Smooth muscle cell (in vitro differentiated cells): ENCODE measurements around the gene MRPL58. TPM values are rescaled to one million over a fixed set of nuclear protein-coding genes. Genes with fewer than 3 reads are reported as not detected.
"Not testable (repeated sequence)": the region's sequence is repeated elsewhere in the genome, so short reads cannot be mapped to it uniquely, and the experiment has no call there.

Source experiments
- DNase-seq: peaks from one replicate; lab custom pipeline; 2025; ENCODE audit not compliant: unreplicated experiment; lab: John Stamatoyannopoulos, UW
- H2AFZ ChIP-seq: fragments of 200-600 bp; sonication (generic); 2 replicates; pipeline ENCODE4 v1.6.0; 2016; ENCODE audit warnings: antibody characterized with exemption, low read depth, mild to moderate bottlenecking
- H3F3A ChIP-seq: fragments of 200-600 bp; sonication (generic); 2 replicates; pipeline ENCODE4 v1.6.0; 2017; ENCODE audit warnings: antibody characterized with exemption, low read depth
- H3K27ac ChIP-seq: fragments of 200-600 bp; sonication (generic); 2 replicates; pipeline ENCODE4 v1.5.1; 2016; ENCODE audit warnings: low read depth, mild to moderate bottlenecking
- H3K27me3 ChIP-seq: fragments of 200-600 bp; sonication (generic); 2 replicates; pipeline ENCODE4 v1.6.1; 2016; ENCODE audit warnings: low read depth, mild to moderate bottlenecking
- H3K36me3 ChIP-seq: fragments of 200-600 bp; sonication (generic); 2 replicates; pipeline ENCODE4 v1.5.1; 2016; ENCODE audit warnings: low read depth
- H3K4me1 ChIP-seq: fragments of 200-600 bp; sonication (generic); 2 replicates; pipeline ENCODE4 v1.5.1; 2016; ENCODE audit warnings: low read depth
- H3K4me2 ChIP-seq: fragments of 200-600 bp; sonication (generic); 2 replicates; pipeline ENCODE4 v1.6.0; 2016; ENCODE audit warnings: mild to moderate bottlenecking
- H3K4me3 ChIP-seq: fragments of 200-600 bp; sonication (generic); 2 replicates; pipeline ENCODE4 v1.5.1; 2016; ENCODE audit warnings: mild to moderate bottlenecking
- H3K79me2 ChIP-seq: fragments of 200-600 bp; sonication (generic); 2 replicates; pipeline ENCODE4 v1.6.0; 2016; ENCODE audit warnings: low read depth, mild to moderate bottlenecking
- H3K9ac ChIP-seq: fragments of 200-600 bp; sonication (generic); 2 replicates; pipeline ENCODE4 v1.6.0; 2016; ENCODE audit warnings: low read depth
- H3K9me3 ChIP-seq: fragments of 200-600 bp; sonication (generic); replicated peaks from 2 replicates; pipeline ENCODE4 v1.5.1; 2016; ENCODE audit warnings: low read depth
- H4K20me1 ChIP-seq: fragments of 200-600 bp; sonication (generic); 2 replicates; pipeline ENCODE4 v1.6.0; 2016; ENCODE audit warnings: low read depth
- WGBS: methylation state at CpG from one replicate; pipeline ENCODE4 v1.1.7; 2016; ENCODE audit warnings: low lambda C conversion rate; 5-methylcytosine and 5-hydroxymethylcytosine counted together
- polyA plus RNA-seq: library from polyadenylated mRNA; unstranded; fragments of >200 nt; fragmentation: Nextera tagmentation; extraction: Ambion mirVana; gene quantifications from 2 replicates; pipeline ENCODE4 v1.2.1, GENCODE V29; 2016
- total RNA-seq: library from RNA; depleted of rRNA; stranded (reverse); fragments of >200 nt; gene quantifications from 2 replicates; pipeline ENCODE4 v1.2.3, GENCODE V29; 2014
- TF ChIP-seq, protein P1 (sequence below): fragments of 200-600 bp; sonication (generic); IDR thresholded peaks from 2 replicates; pipeline ENCODE4 v1.5.1; 2017; ENCODE audit warnings: borderline replicate concordance, mild to moderate bottlenecking, antibody characterized with exemption; ENCODE audit not compliant: insufficient read depth, poor library complexity, severe bottlenecking

MRPL58 gene
- total and polyA plus RNA-seq, 2 experiments from 2014 or later = 36.2 to 75.6 TPM

DNA sequence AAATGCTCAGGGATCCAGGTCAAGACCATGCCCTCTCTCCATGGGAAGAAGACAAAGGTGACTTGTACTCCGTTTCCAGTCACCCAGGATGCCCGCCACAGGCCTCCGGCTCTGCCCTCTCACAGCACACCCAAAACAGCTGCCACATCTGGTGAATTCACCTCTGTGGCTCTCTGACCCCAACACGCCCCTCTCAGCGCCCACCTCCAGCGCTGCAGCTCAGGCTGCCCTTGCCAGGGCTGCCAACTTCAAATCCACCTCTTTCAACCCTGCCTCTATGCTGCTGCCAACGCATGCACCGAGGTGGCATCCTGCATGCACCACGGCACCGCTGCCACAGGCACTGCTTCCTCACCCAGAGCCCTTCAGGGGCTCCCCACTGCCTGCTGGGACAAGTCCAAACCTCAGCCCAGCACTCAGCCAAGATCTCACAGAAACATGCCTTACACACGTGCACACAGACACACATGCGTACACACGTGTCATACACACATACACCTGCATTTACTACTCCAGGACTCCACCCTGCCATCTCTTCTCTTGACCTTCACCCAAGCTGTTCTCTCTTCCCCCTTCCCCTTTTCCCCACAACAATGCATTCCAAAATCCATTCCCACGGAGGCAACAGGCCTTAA lies 47.4 kb upstream of the MRPL58 start:
- Histone ChIP-seq H4K20me1 (no peaks in the 10 kb centered on the region), H3K36me3 (no peaks in the 10 kb centered on the region), H3K4me3 (no peak overlapping the region), H3K4me2 (no peak overlapping the region), H3F3A (no peaks in the 10 kb centered on the region), H3K4me1 (no peaks in the 10 kb centered on the region), H3K27me3 (no peaks in the 10 kb centered on the region), H2AFZ (no peak overlapping the region), H3K79me2 (no peaks in the 10 kb centered on the region), H3K9me3 (no peaks in the 10 kb centered on the region), H3K27ac (no peak overlapping the region), H3K9ac (no peak overlapping the region)
- TF ChIP-seq, protein P1, sequence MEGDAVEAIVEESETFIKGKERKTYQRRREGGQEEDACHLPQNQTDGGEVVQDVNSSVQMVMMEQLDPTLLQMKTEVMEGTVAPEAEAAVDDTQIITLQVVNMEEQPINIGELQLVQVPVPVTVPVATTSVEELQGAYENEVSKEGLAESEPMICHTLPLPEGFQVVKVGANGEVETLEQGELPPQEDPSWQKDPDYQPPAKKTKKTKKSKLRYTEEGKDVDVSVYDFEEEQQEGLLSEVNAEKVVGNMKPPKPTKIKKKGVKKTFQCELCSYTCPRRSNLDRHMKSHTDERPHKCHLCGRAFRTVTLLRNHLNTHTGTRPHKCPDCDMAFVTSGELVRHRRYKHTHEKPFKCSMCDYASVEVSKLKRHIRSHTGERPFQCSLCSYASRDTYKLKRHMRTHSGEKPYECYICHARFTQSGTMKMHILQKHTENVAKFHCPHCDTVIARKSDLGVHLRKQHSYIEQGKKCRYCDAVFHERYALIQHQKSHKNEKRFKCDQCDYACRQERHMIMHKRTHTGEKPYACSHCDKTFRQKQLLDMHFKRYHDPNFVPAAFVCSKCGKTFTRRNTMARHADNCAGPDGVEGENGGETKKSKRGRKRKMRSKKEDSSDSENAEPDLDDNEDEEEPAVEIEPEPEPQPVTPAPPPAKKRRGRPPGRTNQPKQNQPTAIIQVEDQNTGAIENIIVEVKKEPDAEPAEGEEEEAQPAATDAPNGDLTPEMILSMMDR = no peak
- no peak for DNase-seq
- WGBS = 84% methylated on average over 14 of the region's 14 CpGs

DNA sequence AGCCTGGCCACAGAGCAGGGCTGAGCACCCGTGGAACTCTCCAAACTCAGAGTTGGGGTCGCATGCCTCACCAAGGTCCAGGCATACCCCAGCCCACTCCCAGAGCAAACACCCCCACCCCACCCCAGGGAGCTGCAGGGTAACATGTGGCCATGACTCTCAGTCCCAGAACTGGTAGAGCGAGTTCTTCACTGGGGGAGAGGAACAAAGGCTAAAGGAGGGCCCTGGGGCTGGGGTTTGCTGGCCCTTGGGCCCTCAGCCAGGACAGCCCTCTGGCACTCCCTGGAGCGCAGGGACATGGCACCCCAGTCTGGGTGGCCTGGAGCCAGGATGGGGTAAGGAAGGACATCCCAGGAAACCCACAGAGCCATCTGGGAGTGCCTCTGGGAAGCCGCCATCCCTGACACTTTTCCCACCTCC lies 44.1 kb upstream of the MRPL58 start:
- no peak overlapping the region for H3K4me3 ChIP-seq
- WGBS = 78% methylated on average over 5 of the region's 5 CpGs
- H3K9ac ChIP-seq = no peak overlapping the region
- peaks cover 23% of the 10 kb centered on the region for H3K27me3 ChIP-seq
- no peaks in the 10 kb centered on the region for H3F3A ChIP-seq
- DNase-seq = no peak
- no peaks in the 10 kb centered on the region for H3K79me2 ChIP-seq
- no peaks in the 10 kb centered on the region for H3K9me3 ChIP-seq
- H3K4me1 ChIP-seq = no peaks in the 10 kb centered on the region
- no peaks in the 10 kb centered on the region for H4K20me1 ChIP-seq
- no peak overlapping the region for H2AFZ ChIP-seq
- H3K4me2 ChIP-seq = no peak overlapping the region
- TF ChIP-seq, protein P1 = no peak
- no peaks in the 10 kb centered on the region for H3K36me3 ChIP-seq
- H3K27ac ChIP-seq = no peak overlapping the region

DNA sequence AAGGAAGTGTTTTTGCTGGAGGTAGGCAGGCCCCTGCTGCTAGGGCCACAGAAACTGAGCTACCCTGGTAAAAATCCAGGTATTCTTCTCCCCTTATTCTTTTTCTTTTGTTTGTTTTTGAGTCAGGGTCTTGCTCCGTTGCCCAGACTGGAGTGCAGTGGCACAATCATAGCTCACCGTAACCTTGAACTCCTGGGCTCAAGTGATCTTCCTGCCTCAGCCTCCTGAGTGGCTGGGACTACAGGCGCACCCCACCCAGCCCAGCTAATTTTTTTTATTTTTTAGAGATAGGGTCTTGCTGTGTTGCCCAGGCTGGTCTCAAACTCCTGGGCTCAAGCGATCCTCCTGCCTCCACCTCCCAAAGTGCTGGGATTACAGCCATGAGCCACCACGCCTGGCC lies 43.0 kb upstream of the MRPL58 start:
- H3K4me3 ChIP-seq = not testable (repeated sequence)

DNA sequence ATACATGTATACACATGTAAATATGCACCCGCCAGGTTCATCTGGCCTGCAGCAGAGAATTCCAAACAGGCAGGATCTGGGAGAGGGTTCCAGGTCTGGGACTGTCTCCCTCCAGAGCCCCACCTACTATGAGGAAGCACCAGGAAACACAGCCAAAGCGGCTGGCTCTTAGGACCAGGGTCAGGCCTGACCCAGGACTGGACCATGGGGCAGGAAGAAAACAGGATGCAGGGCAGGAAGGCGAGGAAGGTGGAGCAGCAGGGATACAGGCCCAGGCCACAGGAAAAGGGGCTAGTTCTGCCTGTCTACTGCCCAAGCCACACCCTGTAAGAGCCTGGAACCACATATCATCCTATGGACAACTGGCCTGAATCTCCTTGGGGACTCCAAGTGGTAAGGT lies 42.1 kb upstream of the MRPL58 start:
- Histone ChIP-seq H2AFZ (no peak overlapping the region), H3K4me1 (no peaks in the 10 kb centered on the region), H3K27ac (no peak overlapping the region), H3K36me3 (no peaks in the 10 kb centered on the region), H3K27me3 (peaks cover 43% of the 10 kb centered on the region), H3K79me2 (no peaks in the 10 kb centered on the region), H3K9me3 (no peaks in the 10 kb centered on the region), H3K9ac (no peak overlapping the region), H4K20me1 (no peaks in the 10 kb centered on the region), H3F3A (no peaks in the 10 kb centered on the region), H3K4me2 (no peak overlapping the region), H3K4me3 (no peak overlapping the region)
- DNase-seq = no peak
- WGBS = 95% methylated on average over 3 of the region's 3 CpGs
- TF ChIP-seq, protein P1 = no peak

More for the DNA sequence above, 43.0 kb upstream of the MRPL58 start:
- H3K9ac ChIP-seq, H3K79me2 ChIP-seq, DNase-seq, H4K20me1 ChIP-seq, H3K36me3 ChIP-seq, H3K4me1 ChIP-seq, H3K27ac ChIP-seq, H2AFZ ChIP-seq, H3K4me2 ChIP-seq, H3K9me3 ChIP-seq, H3F3A ChIP-seq: not testable (repeated sequence)
- WGBS = 98% methylated on average over 5 of the region's 5 CpGs
- peaks cover 34% of the 10 kb centered on the region for H3K27me3 ChIP-seq
